K562 (cell line): ENCODE results near the gene ENOX2. TPM values are rescaled to one million over a fixed set of nuclear protein-coding genes. Genes with fewer than 3 reads are reported as not detected.

Experiments used
- AFF1 ChIP-seq, 2 experiments: fragments of 450-650 bp; IDR thresholded peaks; 2 replicates each; pipeline ENCODE4 v1.6.1; 2018; ENCODE audit warnings: mild to moderate bottlenecking in 2 of 2, low read depth in 1 of 2; ENCODE audit not compliant: partially characterized antibody in 2 of 2
- ARID2 ChIP-seq: fragments of 450-650 bp; IDR thresholded peaks from 2 replicates; pipeline ENCODE4 v1.6.1; 2017; ENCODE audit warnings: antibody characterized with exemption, mild to moderate bottlenecking
- ARNT ChIP-seq, 2 experiments: fragments of 450-650 bp; IDR thresholded peaks; 2 replicates each; pipeline ENCODE4 v1.6.1; 2016; ENCODE audit warnings: mild to moderate bottlenecking in 1 of 2
- CGGBP1 ChIP-seq: fragments of 250-450 bp; sonication (Bioruptor Pico); IDR thresholded peaks from 2 replicates; pipeline ENCODE4 v1.9.0; 2021; ENCODE audit warnings: mild to moderate bottlenecking
- DACH1 ChIP-seq: fragments of 450-650 bp; IDR thresholded peaks from 2 replicates; pipeline ENCODE4 v1.6.1; 2018; ENCODE audit not compliant: partially characterized antibody
- DEAF1 ChIP-seq: fragments of 450-650 bp; formaldehyde crosslinking; IDR thresholded peaks from 2 replicates; pipeline ENCODE4 v1.4.0; 2020; ENCODE audit warnings: mild to moderate bottlenecking, moderate library complexity
- E4F1 ChIP-seq: fragments of 250-450 bp; sonication (Bioruptor Pico); IDR thresholded peaks from 2 replicates; pipeline ENCODE4 v1.5.0; 2021; ENCODE audit warnings: mild to moderate bottlenecking, borderline replicate concordance
- EWSR1 ChIP-seq: fragments of 450-650 bp; IDR thresholded peaks from 2 replicates; pipeline ENCODE4 v1.6.1; 2018; ENCODE audit warnings: borderline replicate concordance, mild to moderate bottlenecking, low read depth, moderate library complexity; ENCODE audit not compliant: partially characterized antibody
- FOXA3 ChIP-seq, 2 experiments: fragments of 450-650 bp in 1 of 2; sonication (generic) in 1 of 2; formaldehyde crosslinking; IDR thresholded peaks in 1 of 2; conservative IDR thresholded peaks in 1 of 2; 2 replicates each; pipeline versions ENCODE4 v1.4.0 to v1.8.0; 2020 to 2022; ENCODE audit warnings: mild to moderate bottlenecking in 2 of 2, missing genetic modification reagents in 1 of 2
- HBP1 ChIP-seq: fragments of 450-650 bp; formaldehyde crosslinking; IDR thresholded peaks from 2 replicates; pipeline ENCODE4 v1.4.0; 2022; ENCODE audit warnings: missing genetic modification characterization
- HDAC2 ChIP-seq: fragments of 450-650 bp; IDR thresholded peaks from 2 replicates; pipeline ENCODE4 v1.6.1; 2016; ENCODE audit warnings: mild to moderate bottlenecking
- HLTF ChIP-seq: fragments of 450-650 bp; IDR thresholded peaks from 2 replicates; pipeline ENCODE4 v1.6.1; 2016
- KLF1 ChIP-seq: fragments of 450-650 bp; IDR thresholded peaks from 2 replicates; pipeline ENCODE4 v1.6.1; 2016; ENCODE audit warnings: missing genetic modification characterization, missing compliant biosample characterization
- NCOA2 ChIP-seq, 2 experiments: fragments of 450-650 bp; IDR thresholded peaks; 2 replicates each; pipeline ENCODE4 v1.6.1; 2018; ENCODE audit warnings: mild to moderate bottlenecking in 2 of 2, moderate library complexity in 1 of 2; ENCODE audit not compliant: partially characterized antibody in 2 of 2
- RAD21 ChIP-seq, 2 experiments: fragments of 250-450 bp in 1 of 2; fragments of 450-650 bp in 1 of 2; sonication (Bioruptor Pico) in 1 of 2; formaldehyde crosslinking in 1 of 2; IDR thresholded peaks in 1 of 2; conservative IDR thresholded peaks in 1 of 2; 2 replicates each; pipeline versions ENCODE4 v1.4.0 to v1.8.0; 2020 to 2022; ENCODE audit warnings: mild to moderate bottlenecking in 2 of 2, moderate library complexity in 1 of 2
- SIN3A ChIP-seq, 2 experiments: fragments of 150-350 bp in 1 of 2; IDR thresholded peaks; 2 replicates each; pipeline ENCODE4 v1.6.1; 2011 to 2016; ENCODE audit warnings: borderline replicate concordance in 2 of 2, low read depth in 2 of 2, low read length in 2 of 2, mild to moderate bottlenecking in 2 of 2, moderate library complexity in 2 of 2; ENCODE audit not compliant: control insufficient read depth in 1 of 2
- ZC3H8 ChIP-seq: fragments of 450-650 bp; IDR thresholded peaks from 2 replicates; pipeline ENCODE4 v1.6.1; 2017
- ZNF696 ChIP-seq: fragments of 250-450 bp; sonication (Bioruptor Pico); conservative IDR thresholded peaks from 2 replicates; pipeline ENCODE4 v1.4.0; 2020; ENCODE audit warnings: mild to moderate bottlenecking, moderate library complexity
- polyA plus RNA-seq, 8 experiments: library from polyadenylated mRNA; depleted of rRNA in 4 of 8; stranded (reverse) in 5 of 8; unstranded in 3 of 8; fragments of >200 nt; fragmentation: Nextera tagmentation in 2 of 8; fragmentation: Illumina TruSeq in 1 of 8; extraction: Ambion mirVana in 2 of 8; extraction: Trizol in 1 of 8; gene quantifications; 2 replicates each; pipeline versions ENCODE4 v1.2.1 to v1.2.3, GENCODE V29; 2011 to 2014; ENCODE audit warnings: inconsistent platforms in 1 of 8, missing spikeins in 1 of 8
- total RNA-seq, 7 experiments: library from RNA; depleted of rRNA in 6 of 7; stranded (reverse); fragments of >200 nt in 6 of 7; fragmentation: Illumina TruSeq in 2 of 7; extraction: Trizol in 2 of 7; gene quantifications; 2 replicates each; pipeline versions ENCODE4 v1.2.1 to v1.2.3, GENCODE V29; 2011 to 2021; ENCODE audit warnings: low replicate concordance in 1 of 7

ENOX2 gene
- total and polyA plus RNA-seq, 9 of the 15 experiments (the other 6 are each of a cell fraction or from before 2014, with no cell fraction given) = 6.1 to 24.0 (median 13.8) TPM

GRCh38 chrX:130756233-130756632 lies 146.8 kb downstream of the ENOX2 start (continued):
- no peak for TF ChIP-seq ZC3H8
- TF ChIP-seq EWSR1 = no peak
- TF ChIP-seq CGGBP1 (CRISPR knock-in tag) = no peak
- TF ChIP-seq NCOA2 (IDR thresholded peaks at IDR 0.05; ENCODE audit: partially characterized antibody in 2 of 2) = peak; percentile 38 to 44
- TF ChIP-seq SIN3A (IDR thresholded peaks at IDR 0.05; ENCODE audit: borderline replicate concordance in 2 of 2, control insufficient read depth in 1 of 2, low read depth in 2 of 2, low read length in 2 of 2) = no peak
- no peak for TF ChIP-seq ARID2
- TF ChIP-seq AFF1 (IDR thresholded peaks at IDR 0.05; ENCODE audit: low read depth in 1 of 2, partially characterized antibody in 2 of 2) = no peak
- TF ChIP-seq E4F1 = no peak
- TF ChIP-seq DACH1 = no peak
- TF ChIP-seq KLF1 (tag) = no peak
- peak; percentile 83 for TF ChIP-seq HDAC2
- TF ChIP-seq ZNF696 (CRISPR knock-in tag) = no peak
- peak in 1 of 2 experiments; percentile 48; a peak in 1 of 4 replicates for TF ChIP-seq ARNT (IDR thresholded peaks at IDR 0.05)
- no peak for TF ChIP-seq DEAF1 (CRISPR knock-in tag)
- TF ChIP-seq HBP1 (CRISPR knock-in tag) = no peak
- no peak for TF ChIP-seq HLTF
- TF ChIP-seq RAD21 (CRISPR knock-in tag; conservative IDR thresholded peaks at IDR 0.05 in 1 of 2, IDR thresholded peaks at IDR 0.05 in 1 of 2) = peak in 1 of 2 experiments; percentile 28; a peak in 1 of 4 replicates
- TF ChIP-seq FOXA3 (CRISPR knock-in tag; conservative IDR thresholded peaks at IDR 0.05 in 1 of 2, IDR thresholded peaks at IDR 0.05 in 1 of 2) = no peak
